ENCODE measurements around the gene HDAC7.

GRCh38 chr12:47789141-47789540 is 30.6 kb downstream of the HDAC7 start:
- TF ChIP-seq EZH2 (IDR thresholded peaks at IDR 0.05; ENCODE audit: insufficient read depth, low read length) (no peak), CTCF (IDR thresholded peaks at IDR 0.05; ENCODE audit: insufficient read depth, low read depth, low read length) (no peak)

Data from astrocyte (in vitro differentiated cells and primary cell).